ENCODE measurements around the gene POLR2A. TPM values are rescaled to one million over a fixed set of nuclear protein-coding genes. Genes with fewer than 3 reads are reported as not detected.

The POLR2A gene
- total and polyA plus RNA-seq, 2 of the 4 experiments (the other 2 are of a cell fraction): 54.0 to 56.6 TPM

- H3K27me3 ChIP-seq (ENCODE audit: control insufficient read depth, insufficient read depth, low read length): no peaks in the 10 kb centered on the region
- no peak overlapping the region for H2BK15ac ChIP-seq (ENCODE audit: low read depth, low read length)
- no peak overlapping the region for H4K91ac ChIP-seq (ENCODE audit: insufficient read depth, low read depth, low read length)
- dilution Hi-C loops (cut with HindIII; ENCODE audit: low sequenced_read_pairs, unreplicated experiment) (no loop called here), in situ Hi-C loops (cut with MboI; ENCODE audit: low sequenced_read_pairs) (no loop called here), intact Hi-C loops (cut with micrococcal nuclease) (no loop called here)
- H3K4ac ChIP-seq (ENCODE audit: low read depth, low read length): no peak overlapping the region
- H3K23ac ChIP-seq (ENCODE audit: low read depth, low read length): no peak overlapping the region
- no peaks in the 10 kb centered on the region for H3K9me3 ChIP-seq (ENCODE audit: control insufficient read depth, insufficient read depth, low read length)
- H3K4me2 ChIP-seq (ENCODE audit: low read depth, low read length): no peak overlapping the region
- H3K14ac ChIP-seq (replicated peaks; ENCODE audit: low read depth, low read length): no peak overlapping the region
- 0 out of 2 replicates have a peak, but pooled peaks cover 2% of the 10 kb centered on the region for H3K4me1 ChIP-seq (ENCODE audit: control insufficient read depth, insufficient read depth, low read length)
- H3K4me3 ChIP-seq (ENCODE audit: insufficient read depth, low read depth, low read length): no peak overlapping the region
- no peak for ATAC-seq (ENCODE audit: low read depth)
- TF ChIP-seq RAD21 (IDR thresholded peaks at IDR 0.05; ENCODE audit: low read length) (no peak), BHLHE40 (IDR thresholded peaks at IDR 0.05; ENCODE audit: low read depth, low read length) (no peak), SMC3 (IDR thresholded peaks at IDR 0.05; ENCODE audit: low read depth, low read length) (no peak), CEBPB (IDR thresholded peaks at IDR 0.05; ENCODE audit: low read depth, low read length) (no peak), NFE2L2 (IDR thresholded peaks at IDR 0.05; ENCODE audit: low read depth, low read length) (no peak), CHD1 (IDR thresholded peaks at IDR 0.05; ENCODE audit: low read depth, low read length) (no peak), RCOR1 (IDR thresholded peaks at IDR 0.05; ENCODE audit: insufficient replicate concordance, low read length) (no peak), MAFK (IDR thresholded peaks at IDR 0.05; ENCODE audit: low read depth, low read length) (no peak), FOS (IDR thresholded peaks at IDR 0.05; ENCODE audit: low read depth, low read length) (no peak), MXI1 (IDR thresholded peaks at IDR 0.05; ENCODE audit: borderline replicate concordance, low read depth, low read length) (no peak), MAZ (IDR thresholded peaks at IDR 0.05; ENCODE audit: borderline replicate concordance, low read depth, low read length) (no peak), ELK1 (IDR thresholded peaks at IDR 0.05; ENCODE audit: borderline replicate concordance, low read depth, low read length) (no peak), USF2 (IDR thresholded peaks at IDR 0.05; ENCODE audit: low read depth, low read length) (no peak), CTCF (conservative IDR thresholded peaks at IDR 0.05; ENCODE audit: low read depth, low read length) (no peak), POLR2A (IDR thresholded peaks at IDR 0.05; ENCODE audit: low read depth, low read length) (no peak), RFX5 (IDR thresholded peaks at IDR 0.05; ENCODE audit: low read depth, low read length) (no peak)
- H2AK5ac ChIP-seq (ENCODE audit: low read depth, low read length): no peak overlapping the region
- DNase-seq: no peak
- no TSS peak for BruUV-seq (replicated peaks)
- H2BK20ac ChIP-seq (ENCODE audit: low read depth, low read length): no peak overlapping the region
- peaks cover 41% of the 10 kb centered on the region for H3K36me3 ChIP-seq (ENCODE audit: control insufficient read depth, insufficient read depth, low read length)
- H3K27ac ChIP-seq (ENCODE audit: insufficient read depth, low read length): no peak overlapping the region
- no peak overlapping the region for H2BK120ac ChIP-seq (ENCODE audit: low read depth, low read length)
- H4K8ac ChIP-seq (ENCODE audit: low read depth in 2 of 2, low read length in 2 of 2): no peak overlapping the region
- H2BK5ac ChIP-seq (ENCODE audit: low read depth, low read length, poor library complexity, severe bottlenecking): no peak overlapping the region
- POLR2A ChIA-PET (ENCODE audit: unreplicated experiment): no interaction called here
- H3K56ac ChIP-seq (ENCODE audit: extremely low read depth, insufficient read depth, low read length): no peak overlapping the region
- H4K5ac ChIP-seq (ENCODE audit: low read depth, low read length): no peak overlapping the region
- CTCF ChIA-PET: no interaction called here
- peaks cover 35 to 82% of the 10 kb centered on the region in 2 experiments for H3K79me1 ChIP-seq (ENCODE audit: low read depth in 1 of 2, low read length in 2 of 2)
- H3K18ac ChIP-seq (ENCODE audit: low read depth, low read length): no peak overlapping the region
- H3K9me1 ChIP-seq (ENCODE audit: insufficient read depth, low read length): peaks cover 15% of the 10 kb centered on the region; the same call in 1 of the 2 replicates
- peaks cover 82% of the 10 kb centered on the region for H4K20me1 ChIP-seq (ENCODE audit: insufficient read depth, low read length)
- no peak overlapping the region for H3K9ac ChIP-seq (ENCODE audit: low read depth, low read length)
- WGBS, 2 experiments (ENCODE audit: extremely low coverage in 2 of 2, insufficient read length in 1 of 2): 95% methylated on average over 2 of the region's 3 CpGs; no CpG with 5 or more reads in 1 of the 2 experiments
- no peak overlapping the region for H2AK9ac ChIP-seq (replicated peaks; ENCODE audit: low read depth, low read length, poor library complexity)
- no peak overlapping the region for H2AFZ ChIP-seq (replicated peaks; ENCODE audit: low read length, poor library complexity)
Observed at GRCh38 chr17:7493941-7494340, 9.8 kb downstream of the POLR2A start.
